Lung microvascular endothelial cell (primary cell): ENCODE results near the gene CRABP1. TPM values are rescaled to one million over a fixed set of nuclear protein-coding genes. Genes with fewer than 3 reads are reported as not detected.

Experiments
- DNase-seq, 2 donors: peaks; one replicate each; pipeline versions ENCODE4 v3.0.0 to v3.0.0-alpha.2; 2010; ENCODE audit warnings: low read depth in 2 of 2
- total RNA-seq: library from RNA; depleted of rRNA; stranded (reverse); fragments of >200 nt; gene quantifications from 2 replicates; pipeline ENCODE4 v1.2.1, GENCODE V29; 2014

CRABP1 gene
- total RNA-seq, result not detected in 2 replicates

GRCh38 chr15:78340231-78341056 is at the start of gene CRABP1:
TSS of gene CRABP1 (plus strand) at chr15:78340353. CDS start at chr15:78340429, 76 bp downstream.
- no peak for DNase-seq

- no peak for DNase-seq
Observed at GRCh38 chr15:78291052-78291451, 49.1 kb upstream of the CRABP1 start.

- DNase-seq, result no peak
Observed at GRCh38 chr15:78291698-78292097, 48.5 kb upstream of the CRABP1 start.

- no peak for DNase-seq
Observed at GRCh38 chr15:78292219-78292618, 47.9 kb upstream of the CRABP1 start.

GRCh38 chr15:78299101-78299930 is 40.8 kb upstream of the CRABP1 start, which contains the start of gene SKIC8:
TSS of gene SKIC8 (minus strand) at chr15:78299609. CDS start at chr15:78295686, 3,923 bp downstream.
- peak; percentile 91 to 93 for DNase-seq

- DNase-seq, result no peak
Observed at GRCh38 chr15:78301326-78301725, 38.8 kb upstream of the CRABP1 start.

GRCh38 chr15:78301828-78302227 is 38.3 kb upstream of the CRABP1 start:
- no peak for DNase-seq

- DNase-seq, result peak in 1 of 2 donors; percentile 41
Observed at GRCh38 chr15:78302579-78303312, 37.4 kb upstream of the CRABP1 start.

GRCh38 chr15:78304216-78305066 is 35.7 kb upstream of the CRABP1 start:
- DNase-seq, result no peak

- DNase-seq, result peak in 1 of 2 donors; percentile 32
Observed at GRCh38 chr15:78306176-78306774, 33.9 kb upstream of the CRABP1 start.

- DNase-seq, result no peak
Observed at GRCh38 chr15:78307976-78308375, 32.2 kb upstream of the CRABP1 start.

GRCh38 chr15:78308422-78309032 is 31.6 kb upstream of the CRABP1 start:
- peak; percentile 76 to 78 for DNase-seq

GRCh38 chr15:78311292-78311691 is 28.9 kb upstream of the CRABP1 start:
- DNase-seq, result no peak

- DNase-seq, result no peak
Observed at GRCh38 chr15:78312536-78312935, 27.6 kb upstream of the CRABP1 start.

GRCh38 chr15:78312957-78313356 is 27.2 kb upstream of the CRABP1 start:
- no peak for DNase-seq

- no peak for DNase-seq
Observed at GRCh38 chr15:78313383-78313782, 26.8 kb upstream of the CRABP1 start.

GRCh38 chr15:78314181-78314581 is 26.0 kb upstream of the CRABP1 start:
- DNase-seq, result no peak

GRCh38 chr15:78315686-78316282 is 24.4 kb upstream of the CRABP1 start:
- DNase-seq, result peak; percentile 33 to 49

GRCh38 chr15:78316283-78317083 is 23.7 kb upstream of the CRABP1 start:
- no peak for DNase-seq
